Posterior cingulate gyrus (tissue), 11 donors: Measurements from ENCODE around the gene SLC4A8.
"Not testable (repeated sequence)": the region's sequence is repeated elsewhere in the genome, so short reads cannot be mapped to it uniquely, and the experiment has no call there.

Source experiments
- DNase-seq, 10 donors: peaks; one replicate each; pipeline versions ENCODE4 v3.0.0 to v3.0.0-alpha.2; 2020 to 2021; ENCODE audit warnings: mixed read lengths in 3 of 10
- intact Hi-C: fragments of 100-400 bp; cut with DNase I; formaldehyde crosslinking; loops from one replicate; pipeline ENCODE4 v1.15.1; 2023

The SLC4A8 gene

DNA sequence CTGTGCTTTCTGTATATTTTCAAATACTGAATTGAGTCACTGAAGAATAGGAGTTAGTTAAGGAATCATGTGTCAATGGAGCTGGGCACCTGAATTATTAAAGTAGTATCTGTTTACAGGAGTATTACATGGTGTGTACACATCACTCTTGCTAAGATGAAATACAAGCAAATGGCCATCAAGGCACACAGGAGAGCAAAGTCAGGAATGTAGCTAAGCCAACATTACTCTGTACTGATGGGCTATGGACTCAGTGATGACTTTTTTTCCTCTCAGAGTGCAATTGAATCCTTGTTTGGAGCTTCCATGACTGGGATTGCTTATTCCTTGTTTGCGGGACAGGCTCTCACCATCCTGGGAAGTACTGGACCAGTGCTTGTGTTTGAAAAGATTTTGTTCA is 45.5 kb downstream of the SLC4A8 start:
- intact Hi-C loops, result no loop called here
- DNase-seq, result no peak

DNA sequence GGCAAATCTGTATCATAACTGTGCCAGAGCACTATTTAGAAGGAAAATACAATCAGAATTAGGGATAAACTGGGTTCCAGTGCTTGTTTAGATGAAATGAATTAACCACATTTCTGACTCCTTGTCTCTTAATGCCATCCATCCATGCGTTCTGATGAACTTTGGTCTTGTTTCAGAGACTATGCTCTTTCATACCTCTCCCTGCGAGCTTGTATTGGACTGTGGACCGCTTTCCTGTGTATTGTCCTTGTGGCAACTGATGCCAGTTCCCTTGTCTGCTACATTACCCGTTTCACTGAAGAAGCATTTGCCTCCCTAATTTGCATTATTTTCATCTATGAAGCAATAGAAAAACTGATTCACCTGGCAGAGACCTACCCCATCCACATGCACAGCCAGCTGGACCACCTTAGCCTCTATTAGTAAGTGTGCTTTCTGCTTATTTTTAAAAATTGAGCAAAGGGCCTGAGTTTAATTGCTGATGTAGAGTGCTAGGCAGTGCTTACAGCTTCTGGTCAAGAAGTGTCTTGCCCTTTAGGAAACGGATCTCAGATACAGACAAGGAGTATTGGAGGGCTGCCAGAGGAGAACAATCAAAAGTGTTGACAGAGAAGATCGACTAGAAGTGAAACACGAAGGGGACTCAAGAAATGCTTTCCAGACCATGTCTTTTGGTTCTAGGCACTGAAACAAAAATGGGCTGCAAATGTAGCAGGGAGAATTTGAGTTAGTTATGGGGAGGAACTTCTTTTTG is 46.7 kb downstream of the SLC4A8 start:
- intact Hi-C loops, result no loop called here
- DNase-seq, result no peak

DNA sequence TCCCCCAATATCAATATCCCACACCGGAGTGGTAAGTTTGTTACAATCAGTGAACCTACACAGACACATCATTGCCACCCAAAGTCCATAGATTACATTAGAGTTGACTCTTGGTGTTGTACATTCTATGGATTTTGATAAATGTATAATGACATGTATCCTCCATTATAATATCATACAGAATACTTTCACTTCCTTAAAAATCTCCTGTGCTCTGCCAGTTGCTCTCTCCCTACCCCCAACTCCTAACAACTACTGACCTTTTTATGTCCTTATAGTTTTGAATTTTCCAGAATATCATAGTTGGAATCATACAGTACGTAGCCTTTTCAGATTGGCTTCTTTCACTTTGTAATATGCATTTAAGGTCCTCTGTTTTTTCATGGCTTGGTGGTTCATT is 48.4 kb downstream of the SLC4A8 start:
- no peak for DNase-seq
- intact Hi-C loops, result no loop called here

DNA sequence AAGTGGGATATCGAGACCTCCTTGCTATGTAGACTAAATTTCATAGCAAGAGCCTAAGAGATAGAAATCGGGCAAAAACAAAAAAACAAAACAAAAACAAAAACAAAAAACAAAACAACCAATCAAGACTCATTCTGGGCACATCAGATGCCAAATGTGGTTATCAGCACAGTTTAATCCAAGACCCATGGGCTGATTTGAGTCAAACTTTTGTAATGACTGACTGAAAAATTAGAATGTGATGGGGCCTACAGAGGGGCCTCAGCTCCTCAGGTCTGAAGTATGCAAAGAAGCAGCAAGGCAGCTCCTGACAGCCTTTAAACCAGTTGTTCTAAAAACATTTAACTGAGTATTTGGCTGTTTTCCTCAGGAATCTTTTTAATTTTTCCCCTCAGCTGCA is 49.3 kb downstream of the SLC4A8 start:
- intact Hi-C loops, result no loop called here
- no peak for DNase-seq

DNA sequence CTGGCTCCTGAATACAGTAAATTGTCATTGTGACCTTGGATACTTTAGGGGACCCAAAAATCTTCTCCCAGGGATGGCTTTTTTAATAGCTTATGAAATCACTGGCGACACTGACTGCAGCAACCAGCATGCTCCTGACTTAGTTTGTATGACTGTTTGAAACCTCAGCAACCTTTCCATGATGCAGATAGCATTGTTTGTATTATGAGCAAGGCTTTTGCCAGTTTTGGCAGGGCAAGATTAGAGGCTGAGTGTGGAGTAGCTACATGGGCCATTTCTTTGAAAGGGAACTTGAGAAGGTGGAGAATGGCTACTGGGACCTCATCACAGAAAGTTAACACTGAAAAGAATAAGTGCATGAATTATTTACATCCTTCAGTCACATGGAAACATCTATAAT is 50.9 kb downstream of the SLC4A8 start:
- DNase-seq, result no peak
- intact Hi-C loops, result no loop called here

DNA sequence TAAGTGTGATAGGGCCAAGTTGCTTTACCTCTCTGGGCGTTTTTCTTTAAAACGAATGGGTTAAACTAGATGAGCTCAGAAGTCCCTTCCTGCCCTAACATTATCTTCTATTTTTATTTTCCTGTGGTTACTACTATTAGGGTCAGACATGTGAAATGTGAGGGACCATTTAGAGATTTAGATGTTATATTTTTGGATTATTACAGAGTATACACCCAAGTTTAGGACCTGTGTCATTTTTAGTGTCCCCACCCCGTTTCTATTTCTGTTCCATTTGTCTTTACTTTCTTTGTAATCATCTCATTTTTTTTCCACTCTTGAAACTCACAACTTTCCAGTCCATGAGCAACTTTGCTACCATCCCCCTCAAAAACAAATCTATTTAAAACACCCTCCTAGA is 56.3 kb downstream of the SLC4A8 start:
- intact Hi-C loops, result no loop called here
- no peak for DNase-seq

DNA sequence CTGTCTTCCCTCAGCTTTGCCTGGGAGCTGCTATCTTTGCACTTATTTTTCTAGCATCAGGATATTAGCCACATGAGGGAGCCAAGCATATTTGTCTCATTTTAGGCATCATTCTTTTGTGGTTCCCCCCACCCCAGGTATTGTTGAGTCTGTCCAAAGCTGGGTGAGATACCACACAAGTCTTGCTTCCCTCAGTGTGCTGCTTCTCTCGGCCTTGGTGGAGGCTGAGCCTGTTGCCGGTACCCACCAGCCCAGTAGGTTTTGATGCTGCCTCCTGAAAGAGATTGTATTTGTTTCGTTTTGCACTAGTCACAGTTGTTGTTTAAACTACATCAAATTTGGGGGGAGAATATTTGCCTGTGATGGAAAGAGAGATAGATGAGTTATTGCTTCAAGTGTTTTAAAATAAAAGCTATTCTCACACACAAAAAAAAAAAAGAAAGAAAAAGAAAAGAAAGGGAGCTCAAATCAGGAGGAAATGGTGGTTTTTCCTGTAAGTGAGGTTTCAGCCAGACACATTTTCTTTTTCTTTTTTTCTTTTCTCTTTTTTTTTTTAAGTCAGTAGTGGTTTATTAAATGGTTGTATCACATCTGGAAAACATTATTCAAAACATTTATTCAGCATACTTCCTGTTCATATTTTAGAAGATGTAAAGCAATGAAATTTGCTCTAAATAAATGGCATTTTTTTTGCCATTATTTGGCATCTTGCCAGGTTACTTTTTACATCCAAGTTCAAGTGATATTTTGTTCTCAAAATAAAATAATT is 58.5 kb downstream of the SLC4A8 start:
- no peak for DNase-seq
- intact Hi-C loops, result no loop called here

DNA sequence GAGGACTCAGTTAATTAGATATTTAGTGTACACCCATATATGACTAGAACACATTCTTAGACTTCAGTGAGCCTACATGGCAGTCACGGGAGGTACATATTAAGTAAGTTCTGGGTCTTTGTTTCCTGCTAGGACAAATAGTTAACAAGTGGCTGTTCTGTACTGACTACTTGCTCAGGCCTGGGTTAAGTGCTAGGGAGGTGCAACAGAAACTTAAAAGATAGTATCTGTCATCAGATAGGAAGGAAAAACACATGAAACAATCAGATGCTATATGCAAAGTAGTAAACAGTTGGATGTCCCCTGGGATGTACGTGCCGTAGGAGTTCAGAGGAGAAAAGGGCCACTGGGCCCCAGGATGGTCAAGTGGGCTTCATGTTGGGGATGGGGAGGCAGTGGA is 59.5 kb downstream of the SLC4A8 start:
- DNase-seq, result no peak

DNA sequence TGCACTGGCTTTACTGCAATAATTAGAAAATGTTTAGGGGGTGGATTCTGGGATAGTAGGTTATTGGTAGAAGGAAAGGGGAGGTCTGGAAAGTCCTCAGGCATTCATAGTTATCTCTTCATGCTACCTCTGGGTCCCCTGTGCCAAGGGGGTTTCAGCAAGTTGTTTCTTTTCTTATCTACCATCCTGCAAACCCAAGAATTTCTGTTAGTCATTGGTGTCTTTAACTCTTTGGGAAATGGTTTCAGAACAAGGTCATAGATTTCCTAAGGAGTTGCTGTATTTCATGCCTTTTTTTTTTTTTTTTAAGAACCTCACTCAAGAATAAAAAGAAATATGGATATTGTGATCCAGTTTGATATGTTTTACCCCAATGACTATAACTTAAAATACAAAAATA is 63.6 kb downstream of the SLC4A8 start:
- DNase-seq, result no peak
- intact Hi-C loops, result no loop called here

More for the DNA sequence above, 59.5 kb downstream of the SLC4A8 start:
- intact Hi-C loops, result no loop called here

DNA sequence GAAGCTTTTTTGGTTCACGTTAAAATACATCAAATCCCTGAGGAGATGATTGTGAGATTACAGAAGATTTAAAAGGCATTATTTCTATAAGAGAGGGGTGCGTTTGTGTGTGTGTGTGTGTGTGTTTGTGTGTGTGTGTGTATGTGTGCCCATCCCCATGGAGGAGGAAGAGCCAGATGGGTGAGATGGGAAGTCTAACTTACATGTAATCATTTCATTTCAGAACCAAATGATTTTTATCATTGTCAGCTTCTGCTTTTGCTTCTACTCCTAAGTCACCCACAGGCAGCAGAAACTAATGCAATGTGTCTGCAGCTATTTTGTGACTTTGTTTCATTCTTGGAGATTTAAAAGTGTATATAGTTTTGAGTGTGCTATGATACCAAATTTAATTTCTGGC is 68.7 kb downstream of the SLC4A8 start:
- no peak for DNase-seq
- intact Hi-C loops, result no loop called here

DNA sequence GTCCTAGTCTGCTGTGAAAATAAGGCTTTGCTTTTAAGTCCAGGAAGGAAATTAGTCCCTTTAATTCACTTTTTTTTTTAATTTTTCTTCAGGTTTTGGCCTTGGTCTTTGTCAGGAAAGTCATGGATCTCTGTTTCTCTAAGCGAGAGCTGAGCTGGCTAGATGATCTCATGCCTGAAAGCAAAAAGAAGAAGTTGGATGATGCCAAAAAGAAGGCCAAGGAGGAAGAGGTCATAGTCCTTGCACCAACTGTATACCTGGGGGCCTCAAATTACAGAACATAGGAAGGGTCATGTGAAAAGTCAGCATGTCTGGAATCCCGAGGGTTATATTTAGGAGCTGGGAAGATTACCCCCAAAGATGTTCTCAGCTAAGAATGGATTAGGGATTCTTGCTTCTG is 72.3 kb downstream of the SLC4A8 start:
- intact Hi-C loops, result no loop called here
- DNase-seq, result no peak

DNA sequence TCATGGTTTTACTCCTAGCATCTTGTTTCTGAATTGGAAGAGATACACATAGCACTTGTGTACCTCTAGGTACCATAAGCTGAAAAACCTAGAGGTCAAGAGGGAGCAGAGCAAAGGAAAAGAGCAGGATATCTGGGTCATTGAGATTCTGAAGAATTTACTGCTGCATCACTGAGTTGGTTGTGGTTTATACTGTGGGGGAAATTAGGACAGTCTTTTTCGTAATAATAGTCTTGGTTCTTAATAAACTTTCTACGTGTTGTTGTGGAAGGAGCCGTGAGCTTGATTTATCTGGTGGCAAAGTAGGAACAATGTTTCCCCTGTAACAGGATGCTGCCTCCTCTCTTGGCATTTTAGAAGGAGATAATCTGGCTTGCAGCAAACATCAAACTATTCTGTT is 80.2 kb downstream of the SLC4A8 start:
- intact Hi-C loops, result no loop called here
- DNase-seq, result no peak

DNA sequence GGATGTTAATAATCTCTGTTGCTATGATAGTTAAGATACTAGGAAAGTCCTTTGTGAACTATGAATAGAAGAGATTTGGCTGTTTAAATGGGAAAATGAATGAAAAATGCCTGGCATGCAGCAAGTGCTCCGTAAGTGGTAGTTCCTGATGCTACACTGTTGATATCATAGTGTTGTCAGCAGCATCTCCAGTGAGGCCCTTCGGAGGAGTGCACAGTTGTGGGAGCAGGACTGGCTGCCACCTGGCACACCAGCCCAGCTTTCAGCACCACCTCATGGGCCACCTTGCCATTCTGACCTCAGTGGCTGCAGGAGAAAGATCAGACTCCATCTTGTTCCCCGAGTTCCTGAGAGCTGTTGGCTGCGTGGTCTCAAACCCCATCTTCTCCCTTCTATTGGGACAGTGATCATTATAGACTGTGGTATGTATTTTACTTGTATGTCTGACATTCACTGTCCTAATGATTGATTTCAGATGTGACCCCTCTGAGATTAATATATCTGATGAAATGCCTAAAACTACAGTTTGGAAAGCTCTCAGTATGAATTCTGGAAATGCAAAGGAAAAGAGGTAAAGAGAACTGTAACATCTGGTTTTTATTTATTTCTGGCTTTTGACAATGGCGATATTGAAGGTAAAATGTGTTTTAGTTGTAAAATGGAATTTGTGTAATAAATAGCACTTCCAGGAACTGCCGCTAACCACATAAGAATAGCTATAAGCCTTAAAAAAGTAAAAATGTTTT is 80.9 kb downstream of the SLC4A8 start:
- intact Hi-C loops, result no loop called here
- DNase-seq, result peak in 1 of 10 donors; percentile 80

DNA sequence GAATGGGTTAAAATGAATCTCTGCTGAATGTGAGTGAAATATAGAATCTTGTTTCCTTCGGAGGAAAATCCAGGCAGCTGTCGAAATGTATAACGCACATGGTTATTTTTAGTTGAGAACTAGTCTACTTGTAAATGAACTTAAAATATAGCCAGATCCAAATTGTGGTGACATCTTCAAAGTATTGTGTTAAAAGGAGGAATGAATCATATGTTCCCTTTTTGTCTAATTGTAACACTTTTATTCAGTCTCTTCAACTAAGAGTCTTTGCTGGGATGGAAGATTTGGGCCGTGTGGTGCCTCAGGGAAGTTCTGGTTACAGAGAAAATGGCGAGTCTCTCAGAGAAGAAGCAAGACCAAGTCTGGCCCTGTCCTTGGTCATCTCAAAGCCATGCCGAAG is 82.5 kb downstream of the SLC4A8 start:
- peak in 2 of 10 donors; percentile 33 to 77 for DNase-seq
- intact Hi-C loops, result no loop called here

DNA sequence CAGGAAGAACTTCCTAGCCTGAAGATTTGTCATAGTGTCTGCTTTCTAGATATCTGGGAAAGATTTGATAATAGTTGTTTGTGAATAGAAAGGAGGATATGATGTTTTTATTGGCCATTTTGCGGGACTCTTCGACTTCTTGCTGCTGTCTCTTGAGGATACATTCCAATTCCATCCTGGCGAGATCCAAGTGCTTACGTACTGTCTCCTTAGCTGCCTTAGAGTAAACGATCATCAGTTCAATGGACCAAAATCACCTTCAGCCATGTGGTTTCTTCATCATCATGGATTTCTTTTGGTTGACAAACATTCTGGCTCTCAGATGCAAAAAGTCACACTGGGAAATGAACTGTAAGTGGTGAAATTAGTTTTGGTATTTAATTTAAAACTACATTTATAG is 83.7 kb downstream of the SLC4A8 start:
- intact Hi-C loops, result no loop called here

DNA sequence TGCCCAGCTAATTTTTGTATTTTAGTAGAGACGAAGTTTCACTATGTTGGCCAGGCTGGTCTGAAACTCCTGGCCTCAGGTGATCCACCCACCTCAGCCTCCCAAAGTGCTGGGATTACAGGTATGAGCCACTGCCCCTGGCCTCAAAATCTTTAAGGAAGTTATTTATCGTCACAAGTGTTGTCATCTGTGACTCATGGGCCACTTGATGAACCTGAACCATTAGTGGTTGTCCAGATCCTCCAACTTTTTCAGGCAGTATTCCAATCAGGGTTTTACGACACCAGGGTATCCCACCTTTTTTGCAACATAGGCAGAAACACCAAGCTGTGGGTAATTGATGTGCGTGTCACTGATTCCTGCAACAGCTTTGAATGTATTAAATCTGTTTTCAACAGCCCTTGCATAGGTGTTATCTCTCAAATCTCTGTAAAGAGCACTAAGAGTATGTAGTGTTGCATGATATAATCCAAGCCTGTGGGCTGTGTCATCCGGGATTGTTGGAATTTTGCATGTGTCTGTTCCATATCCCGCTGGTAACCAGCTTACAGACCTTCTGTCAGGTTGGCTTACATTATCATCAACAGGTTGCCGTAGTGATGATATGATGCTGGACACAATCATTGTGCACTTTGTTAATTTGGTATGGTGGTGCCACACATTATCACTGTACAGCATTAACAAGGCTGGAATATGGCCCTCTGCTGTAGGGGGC is 87.1 kb downstream of the SLC4A8 start:
- DNase-seq, result no peak
- intact Hi-C loops, result no loop called here

More for the DNA sequence above, 83.7 kb downstream of the SLC4A8 start:
- no peak for DNase-seq

DNA sequence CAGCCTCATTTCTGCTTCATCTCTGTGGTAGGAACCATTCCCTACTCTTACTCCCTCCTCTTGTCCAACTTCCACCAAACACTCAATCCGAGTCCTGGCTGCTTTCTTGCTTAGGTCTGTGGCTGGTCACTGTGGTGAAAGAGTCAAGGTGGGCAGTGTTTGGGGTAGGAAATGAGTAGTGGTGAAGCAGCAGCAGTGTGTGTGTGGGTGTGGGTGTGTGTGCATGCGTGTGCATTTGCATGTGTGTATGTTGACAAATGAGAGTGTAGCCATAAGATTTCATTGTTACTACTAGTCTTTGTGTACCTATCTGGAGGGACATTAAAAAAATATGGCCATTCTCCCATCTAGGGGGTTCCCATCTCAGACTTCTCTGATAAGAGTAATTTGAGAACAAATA is 87.8 kb downstream of the SLC4A8 start:
- intact Hi-C loops, result no loop called here
- no peak for DNase-seq

DNA sequence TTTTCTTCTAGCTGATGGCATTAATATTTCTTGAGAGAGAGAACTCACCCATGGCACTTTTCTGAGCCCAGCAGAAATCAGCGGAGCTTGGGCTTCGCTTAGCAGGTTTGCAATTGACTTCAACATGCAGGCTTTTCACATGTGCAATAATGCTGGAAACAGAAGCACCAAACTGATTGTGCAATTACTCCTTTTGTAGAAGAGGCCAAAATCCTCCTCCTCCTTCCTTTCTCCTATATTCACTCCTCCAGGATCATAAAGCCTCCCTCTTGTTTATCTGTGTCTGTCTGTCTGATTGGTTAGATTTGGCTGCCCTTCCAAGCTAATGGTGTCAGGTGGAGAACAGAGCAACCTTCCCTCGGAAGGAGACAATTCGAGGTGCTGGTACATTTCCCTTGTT is 90.4 kb downstream of the SLC4A8 start:
- DNase-seq, intact Hi-C loops: not testable (repeated sequence)

DNA sequence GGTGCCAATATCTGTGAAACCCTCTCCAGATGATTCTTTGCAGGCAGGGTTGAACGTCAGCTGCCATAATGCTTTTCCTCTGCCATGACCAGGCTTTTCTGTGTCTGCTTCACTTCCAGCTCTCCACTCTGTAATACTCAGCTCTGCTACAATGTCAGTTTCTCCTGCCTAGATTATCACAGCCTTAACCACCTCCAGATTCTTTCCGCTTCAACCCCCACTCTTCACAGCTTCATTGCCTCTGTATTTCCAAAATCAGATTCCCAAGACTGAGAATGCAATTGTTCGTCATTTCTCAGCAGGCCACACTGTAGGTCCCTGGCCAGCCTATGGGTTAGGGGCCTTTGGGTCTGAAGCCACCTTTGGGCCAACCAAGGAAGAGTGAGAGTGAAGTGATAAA is 92.7 kb downstream of the SLC4A8 start:
- intact Hi-C loops, result no loop called here
- no peak for DNase-seq

DNA sequence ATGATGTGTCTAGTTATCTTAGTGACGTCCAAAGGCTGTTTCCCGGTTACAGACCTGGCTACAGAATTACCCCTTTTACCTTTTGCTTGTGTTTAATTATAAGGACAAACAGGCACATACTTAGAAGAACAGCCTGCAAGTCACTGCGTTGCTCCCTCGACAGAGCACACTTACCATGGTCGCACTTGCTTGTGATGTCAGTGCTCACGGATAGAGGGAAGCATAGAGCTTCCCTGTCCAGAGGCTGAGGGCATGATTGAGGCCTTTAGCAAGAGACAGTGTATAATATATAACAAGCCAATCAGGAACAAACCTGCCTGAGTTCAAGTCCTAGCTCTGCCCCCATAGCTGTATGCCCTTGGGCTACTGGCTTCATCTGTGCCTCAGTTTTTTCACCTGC is 93.2 kb downstream of the SLC4A8 start:
- DNase-seq, result no peak
- intact Hi-C loops, result no loop called here

DNA sequence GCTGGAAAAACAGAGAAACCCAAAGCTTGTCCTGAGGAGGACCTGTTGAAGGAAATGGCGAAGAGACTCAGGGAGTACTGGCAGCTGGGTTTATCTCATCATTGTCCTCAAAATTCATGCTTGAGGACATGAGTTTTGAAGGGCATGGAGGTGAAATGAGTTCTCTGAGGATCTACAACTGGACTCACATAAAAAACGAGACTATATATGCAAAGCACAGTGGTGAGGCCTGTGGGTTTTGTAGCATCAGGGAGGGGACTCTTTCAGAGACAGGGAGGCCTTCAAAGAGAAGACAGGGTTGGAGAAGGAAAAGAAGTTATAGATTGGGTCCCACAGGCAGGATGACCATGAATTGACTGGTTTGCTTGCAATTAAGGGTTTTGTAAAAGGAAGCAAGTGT is 95.1 kb downstream of the SLC4A8 start:
- DNase-seq, result no peak
- intact Hi-C loops, result no loop called here
